Coronary artery (tissue), 2 donors: ENCODE data around the gene TRAPPC14.

Experiments
- DNase-seq: peaks from one replicate; pipeline ENCODE4 v3.0.0-alpha.2; 2017; ENCODE audit warnings: low spot score
- H3K27ac ChIP-seq, 2 donors: fragments of 200-600 bp; sonication (generic); one replicate each; pipeline ENCODE4 v1.5.1; 2016 to 2019
- H3K4me3 ChIP-seq: fragments of 200-600 bp; sonication (generic); 2 replicates; pipeline ENCODE4 v1.5.1; 2016; ENCODE audit warnings: mild to moderate bottlenecking, moderate library complexity
- TF ChIP-seq, protein P1 (sequence below): fragments of 200-600 bp; sonication (generic); IDR thresholded peaks from one replicate; pipeline ENCODE4 v1.5.1; 2019; ENCODE audit warnings: antibody characterized with exemption

The TRAPPC14 gene

DNA sequence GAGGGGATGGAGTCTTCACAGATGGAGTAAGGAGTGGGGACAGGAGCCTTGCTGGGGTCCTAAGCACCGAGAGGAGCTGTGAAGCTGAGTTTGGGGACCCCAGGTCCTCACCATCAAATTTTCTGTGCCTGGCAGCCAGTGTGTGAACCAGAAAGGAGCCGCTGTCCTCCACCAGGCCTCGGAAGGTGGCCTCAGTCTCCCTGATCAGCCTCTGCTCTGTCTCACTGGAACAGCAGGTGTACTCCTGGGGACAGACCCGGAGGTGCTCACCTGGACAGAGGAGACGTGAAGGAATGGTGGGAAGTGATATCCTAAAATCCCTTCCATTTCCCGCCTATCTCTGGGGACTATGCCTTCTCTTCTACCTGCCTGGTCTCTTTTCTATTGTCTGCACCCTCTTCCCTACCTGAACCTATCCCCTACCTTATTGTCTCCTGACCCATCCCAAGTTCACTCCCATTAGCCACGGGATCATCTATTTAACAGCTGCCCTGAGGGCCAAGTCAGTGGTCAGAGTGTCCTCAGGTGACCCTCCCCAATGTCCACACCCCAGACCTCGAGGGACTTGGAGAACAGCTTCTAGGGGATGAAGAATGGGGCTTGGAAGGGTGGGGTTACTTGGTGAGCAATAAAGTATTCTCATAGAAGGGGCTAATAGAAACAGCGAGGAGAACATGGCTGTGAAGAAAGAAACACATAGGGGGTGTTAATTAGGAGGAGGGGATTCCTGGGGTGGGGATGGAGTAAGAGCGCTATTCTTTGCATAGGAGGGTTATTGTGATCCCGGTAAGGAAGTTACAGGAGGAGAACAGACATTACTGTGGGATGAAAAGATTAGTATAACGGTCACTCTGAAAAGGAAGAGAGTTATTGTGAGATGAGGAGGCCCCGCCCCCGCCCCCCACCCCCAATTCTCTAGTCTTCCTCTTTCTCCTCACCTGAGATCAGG lies 17.8 kb upstream of the TRAPPC14 start:
- no peak for DNase-seq
- Histone ChIP-seq H3K4me3 (peak overlapping the region; percentile 64), H3K27ac (peak overlapping the region in 1 of 2 donors; percentile 10)
- TF ChIP-seq, protein P1, sequence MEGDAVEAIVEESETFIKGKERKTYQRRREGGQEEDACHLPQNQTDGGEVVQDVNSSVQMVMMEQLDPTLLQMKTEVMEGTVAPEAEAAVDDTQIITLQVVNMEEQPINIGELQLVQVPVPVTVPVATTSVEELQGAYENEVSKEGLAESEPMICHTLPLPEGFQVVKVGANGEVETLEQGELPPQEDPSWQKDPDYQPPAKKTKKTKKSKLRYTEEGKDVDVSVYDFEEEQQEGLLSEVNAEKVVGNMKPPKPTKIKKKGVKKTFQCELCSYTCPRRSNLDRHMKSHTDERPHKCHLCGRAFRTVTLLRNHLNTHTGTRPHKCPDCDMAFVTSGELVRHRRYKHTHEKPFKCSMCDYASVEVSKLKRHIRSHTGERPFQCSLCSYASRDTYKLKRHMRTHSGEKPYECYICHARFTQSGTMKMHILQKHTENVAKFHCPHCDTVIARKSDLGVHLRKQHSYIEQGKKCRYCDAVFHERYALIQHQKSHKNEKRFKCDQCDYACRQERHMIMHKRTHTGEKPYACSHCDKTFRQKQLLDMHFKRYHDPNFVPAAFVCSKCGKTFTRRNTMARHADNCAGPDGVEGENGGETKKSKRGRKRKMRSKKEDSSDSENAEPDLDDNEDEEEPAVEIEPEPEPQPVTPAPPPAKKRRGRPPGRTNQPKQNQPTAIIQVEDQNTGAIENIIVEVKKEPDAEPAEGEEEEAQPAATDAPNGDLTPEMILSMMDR = no peak

- no peak overlapping the region for H3K4me3 ChIP-seq
- DNase-seq = no peak
- TF ChIP-seq, protein P1 = no peak
- H3K27ac ChIP-seq = no peak overlapping the region
Measured at GRCh38 chr7:100175296-100175935, 16.9 kb upstream of the TRAPPC14 start.

- TF ChIP-seq, protein P1 = no peak
- no peak overlapping the region for H3K4me3 ChIP-seq
- DNase-seq = no peak
- H3K27ac ChIP-seq = no peak overlapping the region
Measured at GRCh38 chr7:100174582-100174981, 16.1 kb upstream of the TRAPPC14 start.

GRCh38 chr7:100173806-100174495 lies 15.4 kb upstream of the TRAPPC14 start:
- Histone ChIP-seq H3K27ac (no peak overlapping the region), H3K4me3 (no peak overlapping the region)
- DNase-seq = no peak
- TF ChIP-seq, protein P1 = no peak

DNA sequence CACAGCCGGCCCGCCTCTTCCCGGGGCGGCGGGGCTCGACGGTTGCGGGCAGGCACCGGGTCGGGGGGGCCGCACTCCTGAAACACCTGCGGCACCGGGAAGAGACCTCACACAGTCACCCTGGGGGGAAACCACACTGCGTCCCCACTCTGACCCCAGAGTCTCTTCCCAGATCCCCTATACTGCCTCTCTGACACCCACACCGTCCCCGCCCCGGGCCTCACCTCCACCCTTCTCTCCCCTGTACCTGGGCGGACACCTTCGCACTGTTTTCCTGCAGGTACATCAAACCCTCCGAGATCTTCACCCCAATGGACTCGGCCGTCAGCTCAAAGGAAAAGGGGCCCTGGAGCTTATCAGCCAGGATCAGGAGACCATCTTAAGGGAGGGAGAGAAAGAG lies 13.3 kb upstream of the TRAPPC14 start:
- TF ChIP-seq, protein P1 = no peak
- Histone ChIP-seq H3K27ac (no peak overlapping the region), H3K4me3 (peak overlapping the region; percentile 72)
- no peak for DNase-seq

DNA sequence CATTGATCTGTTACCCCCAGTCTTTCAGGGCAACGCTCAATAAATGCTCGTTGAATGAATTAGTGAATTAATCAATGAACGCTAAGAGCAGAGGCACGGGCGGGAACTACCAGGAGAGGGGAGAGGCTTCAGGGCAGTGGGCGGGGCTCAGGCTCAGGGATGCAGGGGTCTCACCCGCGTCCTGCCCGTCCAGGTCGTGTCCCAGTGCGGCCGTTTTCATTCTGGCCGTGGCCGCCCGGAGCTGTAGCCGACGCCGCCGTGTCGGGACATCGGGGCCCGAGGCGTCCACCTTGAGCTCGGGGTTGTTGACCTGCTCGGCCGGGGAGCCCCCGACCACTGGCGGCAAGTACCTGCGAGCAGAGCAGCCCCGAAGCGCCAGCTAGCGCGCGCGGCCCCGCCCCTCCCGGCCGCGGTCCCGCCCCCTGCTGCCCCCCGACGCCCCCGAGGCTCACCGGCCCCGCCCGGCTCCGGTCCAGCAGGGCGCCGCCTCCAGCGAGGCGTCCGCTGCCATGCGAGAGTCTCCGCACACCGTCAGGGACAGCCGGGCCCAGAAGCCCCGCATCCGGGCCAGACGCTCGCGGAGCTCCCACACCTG lies 12.7 kb upstream of the TRAPPC14 start:
- H3K4me3 ChIP-seq = peak overlapping the region; percentile 72
- H3K27ac ChIP-seq = no peak overlapping the region
- DNase-seq = no peak
- TF ChIP-seq, protein P1 = no peak
